ENCODE measurements around the gene DACT2. TPM values are rescaled to one million over a fixed set of nuclear protein-coding genes. Genes with fewer than 3 reads are reported as not detected.

DACT2 gene
- total and polyA plus RNA-seq, 10 of the 15 experiments (the other 5 are each of a cell fraction or from before 2014, with no cell fraction given), result not detected

GRCh38 chr6:168363302-168363701, 43.7 kb upstream of the DACT2 start:
- Histone ChIP-seq H3K9ac (ENCODE audit: control insufficient read depth, insufficient read depth, low read length) (no peak overlapping the region), H3K79me2 (ENCODE audit: control insufficient read depth, insufficient read depth, low read length) (no peaks in the 10 kb centered on the region), H3K4me3 (no peak overlapping the region), H4K20me1 (ENCODE audit: control insufficient read depth, insufficient read depth) (no peaks in the 10 kb centered on the region), H3K27me3 (replicated peaks in 1 of 2; ENCODE audit: control insufficient read depth in 2 of 2, insufficient read depth in 2 of 2, low read length in 1 of 2) (no peaks in the 10 kb centered on the region), H3K36me3 (ENCODE audit: control insufficient read depth in 2 of 2, insufficient read depth in 2 of 2, low read length in 1 of 2) (no peaks in the 10 kb centered on the region), H2AFZ (ENCODE audit: control insufficient read depth, low read depth, low read length) (no peak overlapping the region), H3K4me1 (ENCODE audit: control insufficient read depth, insufficient read depth, low read length) (no peaks in the 10 kb centered on the region), H3K27ac (ENCODE audit: control insufficient read depth, insufficient read depth) (no peak overlapping the region), H3K4me2 (ENCODE audit: control insufficient read depth, insufficient read depth) (no peak overlapping the region), H3K9me3 (replicated peaks; ENCODE audit: control insufficient read depth, insufficient read depth, low read length) (no peaks in the 10 kb centered on the region)
- POLR2A ChIA-PET, result no interaction called here
- CTCF ChIA-PET, result no interaction called here
- intact Hi-C loops (cut with micrococcal nuclease; ENCODE audit: unreplicated experiment) (no loop called here), in situ Hi-C loops (cut with MboI) (no loop called here)
- BruUV-seq (replicated peaks), result no TSS peak
- no peak for DNase-seq (ENCODE audit: low read depth, low spot score)
- SMC1A ChIA-PET (ENCODE audit: uncharacterized antibody, unreplicated experiment), result no interaction called here
- 100% methylated on average over 2 of the region's 3 CpGs for WGBS (ENCODE audit: insufficient coverage, insufficient replicate concordance, low lambda C conversion rate, missing lambda C conversion rate)
- FAIRE-seq, result no peak
- RAD21 ChIA-PET (ENCODE audit: unreplicated experiment), result no interaction called here
- no peak for ATAC-seq
- no peak for TF ChIP-seq BMI1 (IDR thresholded peaks at IDR 0.05; ENCODE audit: borderline replicate concordance)
- TF ChIP-seq HCFC1 (IDR thresholded peaks at IDR 0.05; ENCODE audit: low read length), result no peak
- no peak for TF ChIP-seq ZBED1 (IDR thresholded peaks at IDR 0.05; ENCODE audit: borderline replicate concordance)
- no peak for TF ChIP-seq RFX5 (IDR thresholded peaks at IDR 0.05; ENCODE audit: low read depth, low read length)
- TF ChIP-seq TAF1 (IDR thresholded peaks at IDR 0.05; ENCODE audit: borderline replicate concordance, low read depth, low read length), result no peak
- no peak for TF ChIP-seq LARP7 (IDR thresholded peaks at IDR 0.05)
- TF ChIP-seq POLR2A (IDR thresholded peaks at IDR 0.05; ENCODE audit: low read depth, low read length), result no peak
- TF ChIP-seq IRF4 (IDR thresholded peaks at IDR 0.05; ENCODE audit: low read depth, low read length), result no peak
- TF ChIP-seq, protein P1, sequence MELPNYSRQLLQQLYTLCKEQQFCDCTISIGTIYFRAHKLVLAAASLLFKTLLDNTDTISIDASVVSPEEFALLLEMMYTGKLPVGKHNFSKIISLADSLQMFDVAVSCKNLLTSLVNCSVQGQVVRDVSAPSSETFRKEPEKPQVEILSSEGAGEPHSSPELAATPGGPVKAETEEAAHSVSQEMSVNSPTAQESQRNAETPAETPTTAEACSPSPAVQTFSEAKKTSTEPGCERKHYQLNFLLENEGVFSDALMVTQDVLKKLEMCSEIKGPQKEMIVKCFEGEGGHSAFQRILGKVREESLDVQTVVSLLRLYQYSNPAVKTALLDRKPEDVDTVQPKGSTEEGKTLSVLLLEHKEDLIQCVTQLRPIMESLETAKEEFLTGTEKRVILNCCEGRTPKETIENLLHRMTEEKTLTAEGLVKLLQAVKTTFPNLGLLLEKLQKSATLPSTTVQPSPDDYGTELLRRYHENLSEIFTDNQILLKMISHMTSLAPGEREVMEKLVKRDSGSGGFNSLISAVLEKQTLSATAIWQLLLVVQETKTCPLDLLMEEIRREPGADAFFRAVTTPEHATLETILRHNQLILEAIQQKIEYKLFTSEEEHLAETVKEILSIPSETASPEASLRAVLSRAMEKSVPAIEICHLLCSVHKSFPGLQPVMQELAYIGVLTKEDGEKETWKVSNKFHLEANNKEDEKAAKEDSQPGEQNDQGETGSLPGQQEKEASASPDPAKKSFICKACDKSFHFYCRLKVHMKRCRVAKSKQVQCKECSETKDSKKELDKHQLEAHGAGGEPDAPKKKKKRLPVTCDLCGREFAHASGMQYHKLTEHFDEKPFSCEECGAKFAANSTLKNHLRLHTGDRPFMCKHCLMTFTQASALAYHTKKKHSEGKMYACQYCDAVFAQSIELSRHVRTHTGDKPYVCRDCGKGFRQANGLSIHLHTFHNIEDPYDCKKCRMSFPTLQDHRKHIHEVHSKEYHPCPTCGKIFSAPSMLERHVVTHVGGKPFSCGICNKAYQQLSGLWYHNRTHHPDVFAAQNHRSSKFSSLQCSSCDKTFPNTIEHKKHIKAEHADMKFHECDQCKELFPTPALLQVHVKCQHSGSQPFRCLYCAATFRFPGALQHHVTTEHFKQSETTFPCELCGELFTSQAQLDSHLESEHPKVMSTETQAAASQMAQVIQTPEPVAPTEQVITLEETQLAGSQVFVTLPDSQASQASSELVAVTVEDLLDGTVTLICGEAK (IDR thresholded peaks at IDR 0.05; ENCODE audit: borderline replicate concordance), result no peak
- no peak for TF ChIP-seq PAX8 (IDR thresholded peaks at IDR 0.05)
- no peak for TF ChIP-seq ASH2L (IDR thresholded peaks at IDR 0.05; ENCODE audit: borderline replicate concordance, low read depth)
- no peak for TF ChIP-seq IKZF2 (IDR thresholded peaks at IDR 0.05)
- TF ChIP-seq, protein P2, sequence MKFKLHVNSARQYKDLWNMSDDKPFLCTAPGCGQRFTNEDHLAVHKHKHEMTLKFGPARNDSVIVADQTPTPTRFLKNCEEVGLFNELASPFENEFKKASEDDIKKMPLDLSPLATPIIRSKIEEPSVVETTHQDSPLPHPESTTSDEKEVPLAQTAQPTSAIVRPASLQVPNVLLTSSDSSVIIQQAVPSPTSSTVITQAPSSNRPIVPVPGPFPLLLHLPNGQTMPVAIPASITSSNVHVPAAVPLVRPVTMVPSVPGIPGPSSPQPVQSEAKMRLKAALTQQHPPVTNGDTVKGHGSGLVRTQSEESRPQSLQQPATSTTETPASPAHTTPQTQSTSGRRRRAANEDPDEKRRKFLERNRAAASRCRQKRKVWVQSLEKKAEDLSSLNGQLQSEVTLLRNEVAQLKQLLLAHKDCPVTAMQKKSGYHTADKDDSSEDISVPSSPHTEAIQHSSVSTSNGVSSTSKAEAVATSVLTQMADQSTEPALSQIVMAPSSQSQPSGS (IDR thresholded peaks at IDR 0.05; ENCODE audit: low read length), result no peak
